Measurements from ENCODE around the gene ZNF616.
A peak's percentile ranks its signal among the peaks of the same experiment; 100 is the strongest.

The ZNF616 gene

DNA sequence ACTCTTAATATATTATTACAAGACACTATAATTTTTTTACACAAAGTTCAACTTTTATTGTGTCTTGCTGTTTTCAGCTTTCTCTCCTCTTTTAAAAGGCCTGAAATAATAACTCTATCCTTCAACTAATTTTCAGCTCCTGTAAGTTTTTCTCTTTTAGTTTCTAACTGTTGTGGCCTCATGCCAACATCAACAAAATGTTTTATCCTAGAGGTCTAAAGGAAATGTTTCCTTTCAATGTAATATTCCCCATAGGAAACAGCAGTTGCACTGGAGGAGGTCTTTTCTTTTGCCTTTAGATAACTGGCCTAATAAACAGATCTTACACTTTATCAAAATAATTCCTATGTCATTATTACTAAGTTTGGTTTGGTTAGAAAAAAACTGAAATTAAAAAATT, 8.5 kb upstream of the ZNF616 start:
- Histone ChIP-seq H3K9ac (ENCODE audit: low read depth in 1 of 2, low read length in 2 of 2) (no peak overlapping the region), H3K9me3 (ENCODE audit: control insufficient read depth in 1 of 2, low read length in 2 of 2) (peaks cover 8 to 44% of the 10 kb centered on the region in 2 donors), H3K27ac (ENCODE audit: low read depth, low read length) (no peak overlapping the region), H3K4me1 (ENCODE audit: control insufficient read depth in 1 of 2, insufficient read depth in 2 of 2, low read length in 2 of 2) (no peaks in the 10 kb centered on the region), H3K4me3 (ENCODE audit: low read depth in 1 of 2, low read length in 2 of 2) (no peak overlapping the region), H3K27me3 (ENCODE audit: control insufficient read depth in 1 of 2, insufficient read depth in 2 of 2, low read length in 2 of 2) (no peaks in the 10 kb centered on the region), H3K36me3 (ENCODE audit: control insufficient read depth in 1 of 2, insufficient read depth in 2 of 2, low read length in 2 of 2) (no peaks in the 10 kb centered on the region)

GRCh38 chr19:52142001-52142595, 2.4 kb upstream of the ZNF616 start:
- Histone ChIP-seq H3K9ac (ENCODE audit: low read depth in 1 of 2, low read length in 2 of 2) (no peak overlapping the region), H3K4me3 (ENCODE audit: low read depth in 1 of 2, low read length in 2 of 2) (no peak overlapping the region), H3K27ac (ENCODE audit: low read depth, low read length) (no peak overlapping the region), H3K27me3 (ENCODE audit: control insufficient read depth in 1 of 2, insufficient read depth in 2 of 2, low read length in 2 of 2) (no peaks in the 10 kb centered on the region), H3K9me3 (ENCODE audit: control insufficient read depth in 1 of 2, low read length in 2 of 2) (peaks cover under 1 to 10% of the 10 kb centered on the region in 2 donors), H3K4me1 (ENCODE audit: control insufficient read depth in 1 of 2, insufficient read depth in 2 of 2, low read length in 2 of 2) (peaks cover 3 to 17% of the 10 kb centered on the region in 2 donors), H3K36me3 (ENCODE audit: control insufficient read depth in 1 of 2, insufficient read depth in 2 of 2, low read length in 2 of 2) (no peaks in the 10 kb centered on the region)

DNA sequence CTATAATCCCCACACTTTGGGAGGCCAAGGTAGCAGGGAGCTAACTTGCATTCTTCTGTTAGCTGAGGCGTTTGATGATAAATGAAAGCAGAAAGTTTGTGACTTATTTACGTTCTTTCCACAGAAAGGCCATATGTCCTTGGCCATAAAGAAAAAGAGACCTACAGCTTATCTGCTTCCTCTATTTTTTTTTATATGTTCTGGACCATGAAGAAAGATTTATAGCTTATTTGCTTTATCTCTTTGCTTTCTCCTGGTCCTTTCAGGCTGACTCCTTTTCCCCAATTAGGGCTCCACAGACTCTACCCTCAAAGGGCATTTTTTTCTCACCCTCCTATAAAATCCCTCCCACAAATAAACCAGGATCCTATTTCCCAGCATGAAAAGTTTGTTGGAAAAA, 1.5 kb upstream of the ZNF616 start:
- no peak overlapping the region for H3K27ac ChIP-seq (ENCODE audit: low read depth, low read length)
- no peak overlapping the region for H3K4me3 ChIP-seq (ENCODE audit: low read depth in 1 of 2, low read length in 2 of 2)
- no peaks in the 10 kb centered on the region for H3K36me3 ChIP-seq (ENCODE audit: control insufficient read depth in 1 of 2, insufficient read depth in 2 of 2, low read length in 2 of 2)
- no peaks in the 10 kb centered on the region for H3K27me3 ChIP-seq (ENCODE audit: control insufficient read depth in 1 of 2, insufficient read depth in 2 of 2, low read length in 2 of 2)
- no peak overlapping the region for H3K9ac ChIP-seq (ENCODE audit: low read depth in 1 of 2, low read length in 2 of 2)
- H3K9me3 ChIP-seq (ENCODE audit: control insufficient read depth in 1 of 2, low read length in 2 of 2), result peaks cover 0 to 10% of the 10 kb centered on the region in 2 donors
- H3K4me1 ChIP-seq (ENCODE audit: control insufficient read depth in 1 of 2, insufficient read depth in 2 of 2, low read length in 2 of 2), result peaks cover 3 to 17% of the 10 kb centered on the region in 2 donors

GRCh38 chr19:52140032-52140710, 433 bp upstream of the ZNF616 start:
- H3K9ac ChIP-seq (ENCODE audit: low read depth in 1 of 2, low read length in 2 of 2), result peak overlapping the region; percentile 14 to 20
- H3K4me1 ChIP-seq (ENCODE audit: control insufficient read depth in 1 of 2, insufficient read depth in 2 of 2, low read length in 2 of 2), result peaks cover 3 to 17% of the 10 kb centered on the region in 2 donors
- no peaks in the 10 kb centered on the region for H3K27me3 ChIP-seq (ENCODE audit: control insufficient read depth in 1 of 2, insufficient read depth in 2 of 2, low read length in 2 of 2)
- peak overlapping the region; percentile 97 to 100 for H3K4me3 ChIP-seq (ENCODE audit: low read depth in 1 of 2, low read length in 2 of 2)
- peaks cover 7 to 13% of the 10 kb centered on the region in 2 donors for H3K9me3 ChIP-seq (ENCODE audit: control insufficient read depth in 1 of 2, low read length in 2 of 2)
- H3K36me3 ChIP-seq (ENCODE audit: control insufficient read depth in 1 of 2, insufficient read depth in 2 of 2, low read length in 2 of 2), result peaks cover 0 to 3% of the 10 kb centered on the region in 2 donors
- H3K27ac ChIP-seq (ENCODE audit: low read depth, low read length), result no peak overlapping the region

DNA sequence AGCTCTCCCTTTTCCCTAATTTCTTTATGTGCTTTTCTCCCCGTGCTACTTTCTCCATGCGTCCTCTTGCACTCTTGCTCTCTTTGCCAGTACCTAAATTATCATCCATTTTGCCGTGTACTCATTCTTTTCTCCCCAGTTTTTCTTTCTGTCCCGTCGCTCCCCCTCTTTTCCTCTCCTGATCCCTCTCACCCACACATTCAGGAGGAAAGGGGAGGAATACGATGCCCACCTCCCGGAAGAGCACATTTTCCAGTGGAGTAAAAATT, 821 bp downstream of the ZNF616 start:
- peaks cover 0 to 5% of the 10 kb centered on the region in 2 donors for H3K36me3 ChIP-seq (ENCODE audit: control insufficient read depth in 1 of 2, insufficient read depth in 2 of 2, low read length in 2 of 2)
- H3K9ac ChIP-seq (ENCODE audit: low read depth in 1 of 2, low read length in 2 of 2), result peak overlapping the region; percentile 88 to 99
- no peaks in the 10 kb centered on the region for H3K27me3 ChIP-seq (ENCODE audit: control insufficient read depth in 1 of 2, insufficient read depth in 2 of 2, low read length in 2 of 2)
- peaks cover 16 to 23% of the 10 kb centered on the region in 2 donors for H3K9me3 ChIP-seq (ENCODE audit: control insufficient read depth in 1 of 2, low read length in 2 of 2)
- peaks cover 3 to 17% of the 10 kb centered on the region in 2 donors for H3K4me1 ChIP-seq (ENCODE audit: control insufficient read depth in 1 of 2, insufficient read depth in 2 of 2, low read length in 2 of 2)
- H3K4me3 ChIP-seq (ENCODE audit: low read depth in 1 of 2, low read length in 2 of 2), result peak overlapping the region; percentile 97 to 100
- H3K27ac ChIP-seq (ENCODE audit: low read depth, low read length), result peak overlapping the region; percentile 88

DNA sequence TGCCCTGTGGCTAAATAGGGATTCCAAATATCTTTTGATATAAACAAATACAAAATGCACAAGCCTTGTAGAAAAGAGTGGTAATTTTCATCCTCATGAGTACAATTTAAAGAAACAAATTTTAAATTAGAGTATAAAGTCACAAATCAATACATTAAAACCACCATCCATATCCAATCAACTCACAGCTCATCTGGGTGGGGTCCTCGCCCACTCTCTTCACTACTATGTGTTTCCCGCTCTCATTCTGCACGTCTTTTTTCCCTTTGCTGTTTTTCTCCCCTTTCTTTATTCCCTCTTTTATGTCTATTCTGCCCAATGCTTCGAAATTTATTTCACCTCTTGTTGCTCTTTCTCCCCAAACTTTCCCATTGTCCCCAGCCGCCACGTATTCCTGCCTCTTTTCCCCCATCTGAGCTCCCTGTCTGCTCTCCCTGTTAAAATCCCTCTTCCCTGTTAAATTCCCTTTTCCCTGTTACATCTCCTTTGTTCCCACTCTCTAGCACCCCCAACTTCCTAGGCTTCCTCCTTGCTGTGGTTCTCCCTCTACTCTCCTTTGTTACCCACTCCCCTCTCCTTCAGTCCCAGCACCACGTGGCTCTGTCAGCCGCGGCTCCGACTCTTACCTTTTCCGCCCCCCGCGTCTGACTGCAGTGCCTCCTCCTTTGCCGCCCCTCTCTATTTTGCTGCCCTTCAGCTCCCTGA, 1.3 kb downstream of the ZNF616 start:
- peaks cover 0 to 5% of the 10 kb centered on the region in 2 donors for H3K36me3 ChIP-seq (ENCODE audit: control insufficient read depth in 1 of 2, insufficient read depth in 2 of 2, low read length in 2 of 2)
- H3K9me3 ChIP-seq (ENCODE audit: control insufficient read depth in 1 of 2, low read length in 2 of 2), result peaks cover 20 to 26% of the 10 kb centered on the region in 2 donors
- H3K4me3 ChIP-seq (ENCODE audit: low read depth in 1 of 2, low read length in 2 of 2), result peak overlapping the region; percentile 97 to 100
- no peaks in the 10 kb centered on the region for H3K27me3 ChIP-seq (ENCODE audit: control insufficient read depth in 1 of 2, insufficient read depth in 2 of 2, low read length in 2 of 2)
- peak overlapping the region; percentile 88 to 99 for H3K9ac ChIP-seq (ENCODE audit: low read depth in 1 of 2, low read length in 2 of 2)
- peak overlapping the region; percentile 88 for H3K27ac ChIP-seq (ENCODE audit: low read depth, low read length)
- peaks cover 3 to 17% of the 10 kb centered on the region in 2 donors for H3K4me1 ChIP-seq (ENCODE audit: control insufficient read depth in 1 of 2, insufficient read depth in 2 of 2, low read length in 2 of 2)

- Histone ChIP-seq H3K9ac (ENCODE audit: low read depth in 1 of 2, low read length in 2 of 2) (no peak overlapping the region), H3K27me3 (ENCODE audit: control insufficient read depth in 1 of 2, insufficient read depth in 2 of 2, low read length in 2 of 2) (no peaks in the 10 kb centered on the region), H3K27ac (ENCODE audit: low read depth, low read length) (no peak overlapping the region), H3K4me3 (ENCODE audit: low read depth in 1 of 2, low read length in 2 of 2) (no peak overlapping the region), H3K9me3 (ENCODE audit: control insufficient read depth in 1 of 2, low read length in 2 of 2) (peaks cover 79 to 89% of the 10 kb centered on the region in 2 donors), H3K36me3 (ENCODE audit: control insufficient read depth in 1 of 2, insufficient read depth in 2 of 2, low read length in 2 of 2) (peaks cover 67 to 95% of the 10 kb centered on the region in 2 donors), H3K4me1 (ENCODE audit: control insufficient read depth in 1 of 2, insufficient read depth in 2 of 2, low read length in 2 of 2) (no peaks in the 10 kb centered on the region)
Measured at GRCh38 chr19:52120286-52120685, 19.5 kb downstream of the ZNF616 start.

DNA sequence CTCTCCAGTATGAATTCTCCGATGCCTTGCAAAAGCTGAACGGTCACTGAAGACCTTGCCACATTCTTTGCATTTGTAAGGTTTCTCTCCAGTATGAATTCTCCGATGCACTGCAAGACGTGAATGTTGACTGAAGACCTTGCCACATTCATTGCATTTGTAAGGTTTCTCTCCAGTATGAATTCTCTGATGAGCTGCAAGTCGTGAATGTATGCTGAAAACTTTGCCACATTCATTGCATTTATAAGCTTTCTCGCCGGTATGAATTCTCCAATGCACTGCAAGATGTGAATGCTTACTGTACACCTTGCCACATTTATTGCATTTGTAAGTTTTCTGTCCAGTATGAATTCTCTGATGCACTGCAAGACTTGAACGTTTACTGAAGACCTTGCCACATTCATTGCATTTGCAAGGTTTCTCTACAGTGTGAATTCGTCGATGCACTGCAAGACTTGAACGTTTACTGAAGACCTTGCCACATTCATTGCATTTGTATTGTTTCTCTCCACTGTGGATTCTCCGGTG, 24.1 kb downstream of the ZNF616 start:
- no peaks in the 10 kb centered on the region for H3K4me1 ChIP-seq (ENCODE audit: control insufficient read depth in 1 of 2, insufficient read depth in 2 of 2, low read length in 2 of 2)
- no peaks in the 10 kb centered on the region for H3K27me3 ChIP-seq (ENCODE audit: control insufficient read depth in 1 of 2, insufficient read depth in 2 of 2, low read length in 2 of 2)
- H3K4me3 ChIP-seq (ENCODE audit: low read depth in 1 of 2, low read length in 2 of 2), result peak overlapping the region; percentile 30 to 48
- no peak overlapping the region for H3K9ac ChIP-seq (ENCODE audit: low read depth in 1 of 2, low read length in 2 of 2)
- H3K9me3 ChIP-seq (ENCODE audit: control insufficient read depth in 1 of 2, low read length in 2 of 2), result peaks cover 99% of the 10 kb centered on the region in 2 donors
- peaks cover 48 to 59% of the 10 kb centered on the region in 2 donors for H3K36me3 ChIP-seq (ENCODE audit: control insufficient read depth in 1 of 2, insufficient read depth in 2 of 2, low read length in 2 of 2)
- no peak overlapping the region for H3K27ac ChIP-seq (ENCODE audit: low read depth, low read length)

- no peaks in the 10 kb centered on the region for H3K27me3 ChIP-seq (ENCODE audit: control insufficient read depth in 1 of 2, insufficient read depth in 2 of 2, low read length in 2 of 2)
- H3K9me3 ChIP-seq (ENCODE audit: control insufficient read depth in 1 of 2, low read length in 2 of 2), result peaks cover 97 to 99% of the 10 kb centered on the region in 2 donors
- H3K4me1 ChIP-seq (ENCODE audit: control insufficient read depth in 1 of 2, insufficient read depth in 2 of 2, low read length in 2 of 2), result no peaks in the 10 kb centered on the region
- peak overlapping the region; percentile 34 to 48 for H3K4me3 ChIP-seq (ENCODE audit: low read depth in 1 of 2, low read length in 2 of 2)
- peaks cover 45 to 50% of the 10 kb centered on the region in 2 donors for H3K36me3 ChIP-seq (ENCODE audit: control insufficient read depth in 1 of 2, insufficient read depth in 2 of 2, low read length in 2 of 2)
- H3K9ac ChIP-seq (ENCODE audit: low read depth in 1 of 2, low read length in 2 of 2), result no peak overlapping the region
- H3K27ac ChIP-seq (ENCODE audit: low read depth, low read length), result no peak overlapping the region
Measured at GRCh38 chr19:52114691-52115090, 25.0 kb downstream of the ZNF616 start.

GRCh38 chr19:52112624-52113023, 27.1 kb downstream of the ZNF616 start:
- no peak overlapping the region for H3K27ac ChIP-seq (ENCODE audit: low read depth, low read length)
- H3K36me3 ChIP-seq (ENCODE audit: control insufficient read depth in 1 of 2, insufficient read depth in 2 of 2, low read length in 2 of 2), result peaks cover 27 to 30% of the 10 kb centered on the region in 2 donors
- peaks cover 88 to 97% of the 10 kb centered on the region in 2 donors for H3K9me3 ChIP-seq (ENCODE audit: control insufficient read depth in 1 of 2, low read length in 2 of 2)

More at GRCh38 chr19:52112624-52113023, 27.1 kb downstream of the ZNF616 start:
- no peaks in the 10 kb centered on the region for H3K27me3 ChIP-seq (ENCODE audit: control insufficient read depth in 1 of 2, insufficient read depth in 2 of 2, low read length in 2 of 2)
- no peak overlapping the region for H3K9ac ChIP-seq (ENCODE audit: low read depth in 1 of 2, low read length in 2 of 2)
- no peaks in the 10 kb centered on the region for H3K4me1 ChIP-seq (ENCODE audit: control insufficient read depth in 1 of 2, insufficient read depth in 2 of 2, low read length in 2 of 2)
- no peak overlapping the region for H3K4me3 ChIP-seq (ENCODE audit: low read depth in 1 of 2, low read length in 2 of 2)

Measured in duodenal mucosa (tissue), 2 donors.